ENCODE results near the gene NFATC3.
"Not testable (repeated sequence)": the region's sequence is repeated elsewhere in the genome, so short reads cannot be mapped to it uniquely, and the experiment has no call there.

GRCh38 chr16:68163275-68163674 lies 78.1 kb downstream of the NFATC3 start:
- not testable (repeated sequence) for TF ChIP-seq LEF1 (IDR thresholded peaks at IDR 0.05; ENCODE audit: borderline replicate concordance); BHLHE40 (IDR thresholded peaks at IDR 0.05; ENCODE audit: borderline replicate concordance); SP1 (IDR thresholded peaks at IDR 0.05); FOXA1 (IDR thresholded peaks at IDR 0.05); NFRKB (IDR thresholded peaks at IDR 0.05); FOXK2 (IDR thresholded peaks at IDR 0.05); TARDBP (IDR thresholded peaks at IDR 0.05); HDGF (IDR thresholded peaks at IDR 0.05; ENCODE audit: borderline replicate concordance); FOXM1 (IDR thresholded peaks at IDR 0.05; ENCODE audit: borderline replicate concordance); SUZ12 (IDR thresholded peaks at IDR 0.05); ZNF384 (IDR thresholded peaks at IDR 0.05); ELF4 (IDR thresholded peaks at IDR 0.05)

Measured in HEK293T (cell line).